K562 (cell line): Measurements from ENCODE around the gene UBR3. TPM values are rescaled to one million over a fixed set of nuclear protein-coding genes. Genes with fewer than 3 reads are reported as not detected.
A peak's percentile ranks its signal among the peaks of the same experiment; 100 is the strongest.

Experiments used
- HDAC3 ChIP-seq: fragments of 450-650 bp; IDR thresholded peaks from 2 replicates; pipeline ENCODE4 v1.6.1; 2018; ENCODE audit warnings: borderline replicate concordance, mild to moderate bottlenecking, moderate library complexity; ENCODE audit not compliant: partially characterized antibody
- HNRNPL ChIP-seq: fragments of 200-400 bp; formaldehyde crosslinking; IDR thresholded peaks from 2 replicates; pipeline ENCODE4 v1.6.1; 2017; ENCODE audit warnings: low read depth, mild to moderate bottlenecking, low read length
- JUND ChIP-seq, 2 experiments: IDR thresholded peaks; 2 replicates in 1 of 2; 3 replicates in 1 of 2; pipeline ENCODE4 v1.6.1; 2011; ENCODE audit warnings: borderline replicate concordance in 2 of 2, low read depth in 2 of 2, low read length in 2 of 2, improper control_type of control experiment in 1 of 2, missing biosample characterization in 1 of 2, missing genetic modification characterization in 1 of 2, missing genetic modification reagents in 1 of 2
- KAT7 ChIP-seq: sonication (generic); formaldehyde crosslinking; IDR thresholded peaks from 2 replicates; pipeline ENCODE4 v1.8.0; 2022; ENCODE audit warnings: missing genetic modification reagents, mild to moderate bottlenecking, borderline replicate concordance
- KDM4B ChIP-seq, 2 experiments: fragments of 450-650 bp in 1 of 2; sonication (generic) in 1 of 2; IDR thresholded peaks; 2 replicates each; pipeline ENCODE4 v1.6.1; 2016 to 2017; ENCODE audit warnings: borderline replicate concordance in 2 of 2, antibody characterized with exemption in 1 of 2, low read depth in 1 of 2, mild to moderate bottlenecking in 1 of 2
- MTA2 ChIP-seq: fragments of 450-650 bp; IDR thresholded peaks from 2 replicates; pipeline ENCODE4 v1.6.1; 2016; ENCODE audit warnings: low read depth
- NR1H2 ChIP-seq: sonication (generic); formaldehyde crosslinking; IDR thresholded peaks from 2 replicates; pipeline ENCODE4 v1.4.0; 2020; ENCODE audit warnings: mild to moderate bottlenecking, missing genetic modification reagents
- ZFP1 ChIP-seq: fragments of 450-650 bp; formaldehyde crosslinking; IDR thresholded peaks from 2 replicates; pipeline ENCODE4 v1.4.0; 2020; ENCODE audit warnings: mild to moderate bottlenecking, mixed read lengths
- polyA plus RNA-seq, 8 experiments: library from polyadenylated mRNA; depleted of rRNA in 4 of 8; stranded (reverse) in 5 of 8; unstranded in 3 of 8; fragments of >200 nt; fragmentation: Nextera tagmentation in 2 of 8; fragmentation: Illumina TruSeq in 1 of 8; extraction: Ambion mirVana in 2 of 8; extraction: Trizol in 1 of 8; gene quantifications; 2 replicates each; pipeline versions ENCODE4 v1.2.1 to v1.2.3, GENCODE V29; 2011 to 2014; ENCODE audit warnings: inconsistent platforms in 1 of 8, missing spikeins in 1 of 8
- total RNA-seq, 7 experiments: library from RNA; depleted of rRNA in 6 of 7; stranded (reverse); fragments of >200 nt in 6 of 7; fragmentation: Illumina TruSeq in 2 of 7; extraction: Trizol in 2 of 7; gene quantifications; 2 replicates each; pipeline versions ENCODE4 v1.2.1 to v1.2.3, GENCODE V29; 2011 to 2021; ENCODE audit warnings: low replicate concordance in 1 of 7
- TF ChIP-seq, protein P1 (sequence below): fragments of 450-650 bp; IDR thresholded peaks from 2 replicates; pipeline ENCODE4 v1.6.1; 2016; ENCODE audit warnings: borderline replicate concordance
- TF ChIP-seq, protein P2 (sequence below), 2 experiments: fragments of 450-650 bp; formaldehyde crosslinking in 1 of 2; IDR thresholded peaks; 2 replicates each; pipeline versions ENCODE4 v1.4.0 to v1.6.1; 2014 to 2020; ENCODE audit warnings: mild to moderate bottlenecking in 2 of 2, borderline replicate concordance in 1 of 2, low read depth in 1 of 2
- TF ChIP-seq, protein P3 (sequence below): fragments of 450-650 bp; conservative IDR thresholded peaks from 2 replicates; pipeline ENCODE4 v1.6.1; 2016; ENCODE audit warnings: missing genetic modification characterization, low read depth, mild to moderate bottlenecking, control low read depth, missing compliant biosample characterization

UBR3 gene
- total and polyA plus RNA-seq, 9 of the 15 experiments (the other 6 are each of a cell fraction or from before 2014, with no cell fraction given) = 14.4 to 63.5 (median 40.4) TPM

DNA sequence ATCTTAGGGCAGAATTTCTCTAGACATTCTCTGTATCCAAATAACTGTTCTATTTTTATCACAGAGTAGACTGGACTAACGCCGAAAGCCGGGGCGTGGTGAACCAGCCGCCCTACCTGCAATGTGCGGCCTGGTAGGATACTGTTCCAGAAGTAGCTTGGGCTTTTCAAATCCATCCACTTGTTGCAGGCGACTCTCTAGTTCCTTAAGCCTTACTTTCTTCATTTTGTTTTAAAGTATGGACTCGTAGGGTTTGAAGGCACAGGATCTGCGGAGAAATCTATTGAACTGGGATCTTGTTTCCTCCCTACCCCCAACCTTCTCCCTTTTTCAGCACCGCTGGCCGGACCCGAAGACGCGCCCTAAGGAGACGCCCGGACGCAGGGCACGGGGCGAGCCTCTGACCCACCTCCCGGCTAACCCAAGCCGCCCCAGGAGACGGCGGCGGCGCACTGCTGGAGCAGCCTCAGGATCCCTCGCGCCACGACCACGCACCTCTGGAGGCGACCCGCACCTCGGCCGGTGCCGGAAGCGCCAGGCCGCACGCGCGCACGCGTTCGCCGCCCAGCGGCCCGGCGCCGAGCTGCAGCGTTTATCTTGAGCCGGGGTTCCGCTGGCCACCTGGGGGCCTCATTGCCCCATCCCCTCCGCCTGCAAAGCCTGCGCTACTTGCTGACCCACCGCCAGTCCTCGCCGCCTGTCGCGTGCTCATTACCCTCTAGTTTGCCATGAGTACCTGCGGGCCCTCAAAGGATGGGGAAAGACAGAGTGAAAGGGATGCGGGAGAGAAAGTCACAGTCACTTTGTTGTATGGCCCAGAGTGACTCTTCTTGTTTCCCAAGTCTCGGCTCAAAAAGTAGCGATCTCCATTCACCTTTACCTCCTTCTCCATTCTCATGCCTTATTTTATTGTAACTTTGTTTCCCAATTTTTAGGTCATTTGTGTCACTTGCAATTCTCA is 2.6 kb upstream of the UBR3 start, which contains the start of gene METTL5 (continued):
- TF ChIP-seq, protein P1, sequence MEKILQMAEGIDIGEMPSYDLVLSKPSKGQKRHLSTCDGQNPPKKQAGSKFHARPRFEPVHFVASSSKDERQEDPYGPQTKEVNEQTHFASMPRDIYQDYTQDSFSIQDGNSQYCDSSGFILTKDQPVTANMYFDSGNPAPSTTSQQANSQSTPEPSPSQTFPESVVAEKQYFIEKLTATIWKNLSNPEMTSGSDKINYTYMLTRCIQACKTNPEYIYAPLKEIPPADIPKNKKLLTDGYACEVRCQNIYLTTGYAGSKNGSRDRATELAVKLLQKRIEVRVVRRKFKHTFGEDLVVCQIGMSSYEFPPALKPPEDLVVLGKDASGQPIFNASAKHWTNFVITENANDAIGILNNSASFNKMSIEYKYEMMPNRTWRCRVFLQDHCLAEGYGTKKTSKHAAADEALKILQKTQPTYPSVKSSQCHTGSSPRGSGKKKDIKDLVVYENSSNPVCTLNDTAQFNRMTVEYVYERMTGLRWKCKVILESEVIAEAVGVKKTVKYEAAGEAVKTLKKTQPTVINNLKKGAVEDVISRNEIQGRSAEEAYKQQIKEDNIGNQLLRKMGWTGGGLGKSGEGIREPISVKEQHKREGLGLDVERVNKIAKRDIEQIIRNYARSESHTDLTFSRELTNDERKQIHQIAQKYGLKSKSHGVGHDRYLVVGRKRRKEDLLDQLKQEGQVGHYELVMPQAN = peak; percentile 67; the same call in 1 of the 2 replicates
- peak; percentile 99 for TF ChIP-seq KAT7 (CRISPR knock-in tag)
- TF ChIP-seq JUND (IDR thresholded peaks at IDR 0.05; ENCODE audit: borderline replicate concordance, low read depth, low read length) = peak; percentile 64
- 0 out of 3 replicates have a peak, but pooled peaks have one; percentile 13 for TF ChIP-seq JUND (tag; IDR thresholded peaks at IDR 0.05; ENCODE audit: borderline replicate concordance, low read depth, low read length)
- TF ChIP-seq, protein P2, sequence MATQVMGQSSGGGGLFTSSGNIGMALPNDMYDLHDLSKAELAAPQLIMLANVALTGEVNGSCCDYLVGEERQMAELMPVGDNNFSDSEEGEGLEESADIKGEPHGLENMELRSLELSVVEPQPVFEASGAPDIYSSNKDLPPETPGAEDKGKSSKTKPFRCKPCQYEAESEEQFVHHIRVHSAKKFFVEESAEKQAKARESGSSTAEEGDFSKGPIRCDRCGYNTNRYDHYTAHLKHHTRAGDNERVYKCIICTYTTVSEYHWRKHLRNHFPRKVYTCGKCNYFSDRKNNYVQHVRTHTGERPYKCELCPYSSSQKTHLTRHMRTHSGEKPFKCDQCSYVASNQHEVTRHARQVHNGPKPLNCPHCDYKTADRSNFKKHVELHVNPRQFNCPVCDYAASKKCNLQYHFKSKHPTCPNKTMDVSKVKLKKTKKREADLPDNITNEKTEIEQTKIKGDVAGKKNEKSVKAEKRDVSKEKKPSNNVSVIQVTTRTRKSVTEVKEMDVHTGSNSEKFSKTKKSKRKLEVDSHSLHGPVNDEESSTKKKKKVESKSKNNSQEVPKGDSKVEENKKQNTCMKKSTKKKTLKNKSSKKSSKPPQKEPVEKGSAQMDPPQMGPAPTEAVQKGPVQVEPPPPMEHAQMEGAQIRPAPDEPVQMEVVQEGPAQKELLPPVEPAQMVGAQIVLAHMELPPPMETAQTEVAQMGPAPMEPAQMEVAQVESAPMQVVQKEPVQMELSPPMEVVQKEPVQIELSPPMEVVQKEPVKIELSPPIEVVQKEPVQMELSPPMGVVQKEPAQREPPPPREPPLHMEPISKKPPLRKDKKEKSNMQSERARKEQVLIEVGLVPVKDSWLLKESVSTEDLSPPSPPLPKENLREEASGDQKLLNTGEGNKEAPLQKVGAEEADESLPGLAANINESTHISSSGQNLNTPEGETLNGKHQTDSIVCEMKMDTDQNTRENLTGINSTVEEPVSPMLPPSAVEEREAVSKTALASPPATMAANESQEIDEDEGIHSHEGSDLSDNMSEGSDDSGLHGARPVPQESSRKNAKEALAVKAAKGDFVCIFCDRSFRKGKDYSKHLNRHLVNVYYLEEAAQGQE (IDR thresholded peaks at IDR 0.05; ENCODE audit: borderline replicate concordance) = peak; percentile 98
- TF ChIP-seq, protein P2 (CRISPR knock-in tag; IDR thresholded peaks at IDR 0.05; ENCODE audit: low read depth) = peak; percentile 88
- no peak for TF ChIP-seq NR1H2 (CRISPR knock-in tag)
- TF ChIP-seq, protein P3, sequence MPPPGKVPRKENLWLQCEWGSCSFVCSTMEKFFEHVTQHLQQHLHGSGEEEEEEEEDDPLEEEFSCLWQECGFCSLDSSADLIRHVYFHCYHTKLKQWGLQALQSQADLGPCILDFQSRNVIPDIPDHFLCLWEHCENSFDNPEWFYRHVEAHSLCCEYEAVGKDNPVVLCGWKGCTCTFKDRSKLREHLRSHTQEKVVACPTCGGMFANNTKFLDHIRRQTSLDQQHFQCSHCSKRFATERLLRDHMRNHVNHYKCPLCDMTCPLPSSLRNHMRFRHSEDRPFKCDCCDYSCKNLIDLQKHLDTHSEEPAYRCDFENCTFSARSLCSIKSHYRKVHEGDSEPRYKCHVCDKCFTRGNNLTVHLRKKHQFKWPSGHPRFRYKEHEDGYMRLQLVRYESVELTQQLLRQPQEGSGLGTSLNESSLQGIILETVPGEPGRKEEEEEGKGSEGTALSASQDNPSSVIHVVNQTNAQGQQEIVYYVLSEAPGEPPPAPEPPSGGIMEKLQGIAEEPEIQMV (tag) = no peak
- TF ChIP-seq HDAC3 = no peak
- no peak for TF ChIP-seq MTA2
- 0 out of 2 replicates have a peak, but pooled peaks have one; percentile 47 for TF ChIP-seq HNRNPL
- TF ChIP-seq ZFP1 = peak; percentile 42; the same call in 1 of the 2 replicates
- peak in 1 of 2 experiments; percentile 42; a peak in 1 of 4 replicates for TF ChIP-seq KDM4B (IDR thresholded peaks at IDR 0.05; ENCODE audit: borderline replicate concordance in 2 of 2, low read depth in 1 of 2)
